MCF 10A (cell line): ENCODE data around the gene SPRYD4. TPM values are rescaled to one million over a fixed set of nuclear protein-coding genes. Genes with fewer than 3 reads are reported as not detected.

Experiments
- BruUV-seq: library from RNA; stranded (reverse); fragments of 400-500 nt; replicated peaks from 2 replicates; lab custom pipeline; 2021; lab: Mats Ljungman, UMichigan
- CTCF ChIA-PET: fragments of 300-600 bp; sonication (Branson Sonifier 250); formaldehyde crosslinking; extraction: SDS; loops from one replicate; lab custom pipeline; 2021; ENCODE audit warnings: antibody characterized with exemption, inconsistent platforms; lab: Yijun Ruan, JAX
- POLR2A ChIA-PET: fragments of 300-600, 350-650 bp; sonication (Branson Sonifier 250); formaldehyde crosslinking; extraction: SDS; loops from one replicate; lab custom pipeline; 2020; ENCODE audit warnings: antibody characterized with exemption, inconsistent platforms; lab: Yijun Ruan, JAX
- DNase-seq: peaks from one replicate; pipeline ENCODE4 v3.0.0-alpha.2; 2018; ENCODE audit not compliant: unreplicated experiment
- H3K27ac Mint-ChIP-seq: one replicate; pipeline ENCODE4 v1.8.0; 2022; ENCODE audit warnings: mild to moderate bottlenecking, low read depth, mixed read lengths; ENCODE audit not compliant: unreplicated experiment
- H3K27me3 Mint-ChIP-seq: one replicate; pipeline ENCODE4 v1.8.0; 2022; ENCODE audit warnings: mixed read lengths; ENCODE audit not compliant: insufficient read depth, unreplicated experiment
- H3K36me3 Mint-ChIP-seq: one replicate; pipeline ENCODE4 v1.8.0; 2022; ENCODE audit warnings: mild to moderate bottlenecking, moderate library complexity, mixed read lengths; ENCODE audit not compliant: insufficient read depth, unreplicated experiment
- H3K4me1 Mint-ChIP-seq: one replicate; pipeline ENCODE4 v1.8.0; 2022; ENCODE audit warnings: mixed read lengths; ENCODE audit not compliant: insufficient read depth, unreplicated experiment
- H3K4me3 Mint-ChIP-seq: one replicate; pipeline ENCODE4 v1.8.0; 2022; ENCODE audit warnings: mild to moderate bottlenecking, moderate library complexity, mixed read lengths; ENCODE audit not compliant: unreplicated experiment
- H3K9me3 Mint-ChIP-seq: one replicate; pipeline ENCODE4 v1.8.0; 2022; ENCODE audit warnings: mixed read lengths; ENCODE audit not compliant: unreplicated experiment
- CTCF ChIP-seq: fragments of 200-600 bp; IDR thresholded peaks from one replicate; pipeline ENCODE4 v1.8.0; 2022; ENCODE audit warnings: antibody characterized with exemption, mild to moderate bottlenecking; ENCODE audit not compliant: unreplicated experiment
- intact Hi-C: fragments of 100-400 bp; cut with micrococcal nuclease; formaldehyde crosslinking; loops from 2 replicates; pipeline ENCODE4 v1.14.1; 2022
- total RNA-seq: library from RNA; stranded (reverse); gene quantifications from 2 replicates; pipeline ENCODE4 v1.2.3, GENCODE V29; 2022

The SPRYD4 gene
- total RNA-seq, 1 experiment from 2014 or later: 3.9 TPM

- DNase-seq: no peak
- no peak for TF ChIP-seq CTCF
- ChIA-PET CTCF (interaction anchor here (0.6 kb wide), 1 partner anchor 247 kb away, joined by 3 read pairs; no protein-coding TSS in a partner anchor), POLR2A (interaction anchor here (1.2 to 1.3 kb wide), 2 partner anchors 11 to 14 kb away, joined by 3 to 4 read pairs; partner anchors contain the start of gene GLS2)
- H3K27ac Mint-ChIP-seq: no peak overlapping the region
- H3K36me3 Mint-ChIP-seq: peaks cover 18% of the 10 kb centered on the region
- H3K4me1 Mint-ChIP-seq: peaks cover 8% of the 10 kb centered on the region
- H3K27me3 Mint-ChIP-seq: no peaks in the 10 kb centered on the region
- no peaks in the 10 kb centered on the region for H3K9me3 Mint-ChIP-seq
- H3K4me3 Mint-ChIP-seq: no peak overlapping the region
- no TSS peak for BruUV-seq
- intact Hi-C loops: no loop called here
Observed at GRCh38 chr12:56474389-56474788, 6.0 kb downstream of the SPRYD4 start.

- H3K9me3 Mint-ChIP-seq: no peaks in the 10 kb centered on the region
- H3K27ac Mint-ChIP-seq: no peak overlapping the region
- no peaks in the 10 kb centered on the region for H3K4me1 Mint-ChIP-seq
- H3K27me3 Mint-ChIP-seq: no peaks in the 10 kb centered on the region
- TF ChIP-seq CTCF: no peak
- no peak for DNase-seq
- ChIA-PET CTCF (interaction anchor here (0.5 to 0.7 kb wide), 2 partner anchors 124 to 131 kb away, joined by 3 to 4 read pairs; no protein-coding TSS in a partner anchor), POLR2A (interaction anchor here (0.8 to 6.0 kb wide), 4 partner anchors 6 to 116 kb away, joined by 3 to 40 read pairs (median 3); partner anchors contain the start of genes GLS2, SPRYD4 and STAT2)
- H3K36me3 Mint-ChIP-seq: peaks cover 18% of the 10 kb centered on the region
- no TSS peak for BruUV-seq
- intact Hi-C loops: no loop called here
- H3K4me3 Mint-ChIP-seq: no peak overlapping the region
Observed at GRCh38 chr12:56476143-56476542, 7.8 kb downstream of the SPRYD4 start.

- ChIA-PET CTCF (interaction anchor here (0.6 kb wide), 1 partner anchor 283 kb away, joined by 3 read pairs; no protein-coding TSS in a partner anchor), POLR2A (interaction anchor here (0.7 to 6.0 kb wide), 2 partner anchors 7 to 11 kb away, joined by 4 to 40 read pairs; partner anchors contain the start of genes GLS2 and SPRYD4)
- peaks cover 18% of the 10 kb centered on the region for H3K36me3 Mint-ChIP-seq
- intact Hi-C loops: no loop called here
- H3K27ac Mint-ChIP-seq: no peak overlapping the region
- BruUV-seq: no TSS peak
- no peaks in the 10 kb centered on the region for H3K4me1 Mint-ChIP-seq
- no peaks in the 10 kb centered on the region for H3K27me3 Mint-ChIP-seq
- TF ChIP-seq CTCF: no peak
- H3K9me3 Mint-ChIP-seq: no peaks in the 10 kb centered on the region
- no peak overlapping the region for H3K4me3 Mint-ChIP-seq
- no peak for DNase-seq
Observed at GRCh38 chr12:56476972-56477432, 8.6 kb downstream of the SPRYD4 start.

- no peak for TF ChIP-seq CTCF
- no peaks in the 10 kb centered on the region for H3K4me1 Mint-ChIP-seq
- no TSS peak for BruUV-seq
- DNase-seq: no peak
- peaks cover 18% of the 10 kb centered on the region for H3K36me3 Mint-ChIP-seq
- CTCF ChIA-PET: interaction anchor here (0.6 kb wide), 1 partner anchor 283 kb away, joined by 3 read pairs; no protein-coding TSS in a partner anchor
- H3K27ac Mint-ChIP-seq: no peak overlapping the region
- H3K27me3 Mint-ChIP-seq: no peaks in the 10 kb centered on the region
- POLR2A ChIA-PET: interaction anchor here (0.7 to 6.0 kb wide), 2 partner anchors 8 to 11 kb away, joined by 4 to 40 read pairs; partner anchors contain the start of genes GLS2 and SPRYD4
- H3K4me3 Mint-ChIP-seq: no peak overlapping the region
- H3K9me3 Mint-ChIP-seq: no peaks in the 10 kb centered on the region
- intact Hi-C loops: no loop called here
Observed at GRCh38 chr12:56477521-56478225, 9.3 kb downstream of the SPRYD4 start.
